T-helper 1 cell (primary cell): ENCODE measurements around the gene ZNF655.

Experiments used
- DNase-seq, 5 donors: peaks; one replicate each; pipeline ENCODE4 v3.0.0-alpha.2; 2012 to 2020

Gene ZNF655

DNA sequence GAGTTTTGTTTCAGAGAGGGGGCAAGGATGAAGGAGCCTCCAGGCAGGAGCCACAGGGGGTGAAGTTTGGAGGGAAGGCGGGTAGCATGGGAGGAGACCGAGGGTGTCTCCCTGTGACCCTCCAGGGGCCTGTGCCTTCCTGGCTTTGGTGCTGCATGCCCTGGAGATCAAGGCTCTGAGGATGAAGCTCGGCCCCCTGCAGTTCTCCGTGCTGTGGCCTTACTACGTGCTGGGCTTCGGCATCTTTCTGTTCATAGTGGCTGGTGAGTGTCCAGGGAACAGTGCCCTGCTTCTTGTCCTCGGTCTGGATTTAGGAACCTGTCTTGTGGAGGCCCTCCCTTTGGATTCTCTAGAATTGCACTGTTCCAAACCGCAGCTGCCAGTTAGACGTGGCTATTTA is 49.1 kb downstream of the ZNF655 start:
- no peak for DNase-seq

DNA sequence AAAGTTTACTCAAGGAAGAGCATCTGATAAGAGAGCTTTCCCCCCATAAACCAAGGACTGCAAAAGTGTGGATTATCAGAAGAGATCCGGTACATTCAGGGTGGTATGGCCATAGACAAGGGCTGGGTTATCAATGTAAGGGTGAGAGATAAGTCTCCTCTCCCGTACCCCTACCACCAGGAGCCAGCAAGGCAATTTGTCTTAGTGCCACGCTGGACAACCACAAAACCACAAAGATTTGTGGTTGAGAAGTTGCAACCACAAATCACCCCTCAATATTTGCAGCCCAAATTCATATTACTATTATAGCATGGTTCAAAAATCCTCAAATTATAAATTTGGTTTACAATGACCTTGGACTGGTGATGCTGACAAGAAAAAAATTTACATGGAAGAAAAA is 56.1 kb downstream of the ZNF655 start:
- no peak for DNase-seq

DNA sequence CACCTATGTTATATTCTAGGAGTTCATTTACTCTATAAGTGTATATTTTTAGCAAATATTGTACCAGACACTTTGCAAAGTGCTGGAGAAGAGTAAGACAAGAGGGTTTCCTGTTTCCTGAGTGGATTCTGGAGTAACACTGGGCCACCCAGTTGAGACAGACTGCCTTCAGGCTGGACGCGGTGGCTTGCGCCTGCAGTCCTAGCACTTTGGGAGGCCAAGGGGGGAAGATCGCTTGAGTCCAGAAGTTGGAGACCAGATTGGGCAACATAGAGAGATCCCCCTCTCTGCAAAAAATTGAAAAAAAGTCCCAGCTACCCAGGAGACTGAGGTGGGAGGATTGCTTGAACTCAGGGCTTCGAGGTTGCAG is 57.5 kb downstream of the ZNF655 start:
- DNase-seq: no peak

DNA sequence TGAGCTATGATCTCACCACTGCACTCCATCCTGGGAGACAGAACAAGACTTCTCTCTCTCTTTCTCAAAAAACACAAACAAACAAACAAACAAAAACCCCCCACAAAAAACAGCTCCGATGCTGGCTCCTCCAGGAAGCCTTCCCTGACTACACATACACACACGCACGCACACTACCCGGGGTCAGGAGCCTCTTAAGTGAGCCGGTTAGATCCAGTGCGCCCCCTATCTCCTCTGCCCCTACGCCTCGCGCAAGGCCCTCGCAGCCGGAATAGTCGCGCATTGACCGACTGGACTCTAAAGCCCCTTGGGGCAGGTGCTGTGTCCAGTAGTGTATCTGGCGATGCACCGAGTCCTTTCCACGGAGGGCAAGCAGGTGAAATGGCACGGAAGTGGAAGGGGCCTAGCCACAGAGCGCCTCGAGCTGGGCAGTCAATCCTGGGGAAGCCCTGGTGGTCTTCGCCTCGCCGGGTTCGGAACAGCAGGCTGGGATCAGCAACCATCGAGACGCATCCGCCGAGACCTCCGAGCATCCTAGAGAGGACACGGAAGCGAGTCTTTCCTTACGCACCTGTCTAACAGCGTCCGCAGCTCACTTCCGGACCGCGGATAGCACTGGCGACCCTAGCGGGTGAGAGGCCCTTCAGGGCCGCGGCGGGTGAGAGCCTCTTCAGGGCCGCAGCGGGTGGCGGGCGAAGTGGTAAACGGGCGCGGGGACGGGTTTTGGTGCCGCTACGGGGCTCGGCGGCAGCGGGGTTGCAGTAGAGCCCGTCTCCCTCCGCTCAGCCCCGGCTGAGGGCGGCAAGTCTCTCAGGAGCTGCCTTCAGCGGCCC is 58.1 kb downstream of the ZNF655 start, which contains the start of gene ZSCAN25:
Gene ZSCAN25, plus strand, starts transcription at position 588 of the 833 bp plus-strand sequence. CDS start 2,661 bp downstream, outside the sequence.
- peak; percentile 66 to 92 (median 74) for DNase-seq

DNA sequence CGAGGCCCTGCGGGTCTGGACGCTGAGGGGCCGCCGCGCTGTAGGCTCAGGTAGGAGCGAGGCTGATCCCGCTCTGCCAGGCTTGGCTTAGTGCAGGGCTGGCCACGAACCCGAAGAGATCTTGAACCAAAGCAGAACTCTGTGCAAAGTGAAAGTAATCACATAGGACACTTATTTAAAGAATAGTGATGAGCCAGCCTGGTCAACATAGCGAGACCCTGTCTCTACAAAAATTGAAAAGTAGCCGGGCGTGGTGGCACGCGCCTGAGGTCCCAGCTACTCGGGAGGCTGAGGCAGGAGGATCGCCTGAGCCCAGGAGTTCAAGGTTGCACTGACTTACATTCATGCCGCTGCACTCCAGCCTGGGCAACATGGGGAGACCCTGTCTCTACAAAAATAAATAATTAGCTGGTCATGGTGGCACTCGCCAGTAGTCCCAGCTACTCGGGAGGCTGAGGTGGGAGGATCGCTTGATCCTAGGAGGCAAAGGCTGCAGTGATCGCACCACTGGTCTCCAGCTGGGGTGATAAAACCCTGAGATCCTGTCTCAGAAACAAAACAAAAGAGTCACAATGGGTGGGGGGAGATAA is 58.8 kb downstream of the ZNF655 start:
- DNase-seq: no peak

DNA sequence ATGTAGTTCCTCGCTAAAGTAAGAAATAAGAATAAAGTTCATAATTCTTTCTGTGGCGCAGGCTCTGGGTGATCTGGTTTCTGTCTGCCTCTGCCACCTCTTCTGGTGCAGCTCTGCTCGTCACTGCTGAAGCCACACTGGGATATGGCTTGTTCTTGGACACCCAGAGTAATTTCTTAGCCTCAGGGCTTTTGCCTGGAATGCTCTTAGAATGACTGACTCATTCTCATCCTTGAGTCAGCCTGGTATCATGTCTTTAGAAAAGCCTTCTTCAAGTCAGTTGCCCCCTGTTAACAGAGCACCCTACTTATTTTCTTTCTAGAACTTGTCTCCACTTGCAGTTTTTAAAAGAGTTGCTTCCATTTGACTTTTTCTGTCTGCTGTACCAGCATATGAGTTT is 60.3 kb downstream of the ZNF655 start:
- no peak for DNase-seq

DNA sequence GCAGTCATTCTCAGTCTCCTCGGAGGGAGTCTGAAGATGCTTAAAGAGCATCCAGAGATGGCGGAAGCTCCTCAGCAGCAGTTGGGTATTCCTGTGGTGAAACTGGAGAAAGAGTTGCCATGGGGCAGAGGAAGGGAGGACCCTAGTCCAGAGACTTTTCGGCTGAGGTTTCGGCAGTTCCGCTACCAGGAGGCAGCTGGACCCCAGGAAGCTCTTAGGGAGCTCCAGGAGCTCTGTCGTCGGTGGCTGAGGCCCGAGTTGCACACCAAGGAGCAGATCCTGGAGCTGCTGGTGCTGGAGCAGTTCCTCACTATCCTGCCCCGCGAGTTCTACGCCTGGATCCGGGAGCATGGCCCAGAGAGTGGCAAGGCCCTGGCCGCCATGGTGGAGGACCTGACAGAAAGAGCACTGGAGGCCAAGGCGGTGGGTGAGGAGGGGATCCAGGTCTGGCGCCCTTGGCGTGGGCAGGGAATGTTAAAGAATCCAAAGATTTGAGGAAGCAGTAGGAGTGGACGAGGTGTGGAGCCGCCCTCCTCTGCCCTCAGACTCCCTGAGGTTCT is 61.2 kb downstream of the ZNF655 start:
- DNase-seq: no peak

DNA sequence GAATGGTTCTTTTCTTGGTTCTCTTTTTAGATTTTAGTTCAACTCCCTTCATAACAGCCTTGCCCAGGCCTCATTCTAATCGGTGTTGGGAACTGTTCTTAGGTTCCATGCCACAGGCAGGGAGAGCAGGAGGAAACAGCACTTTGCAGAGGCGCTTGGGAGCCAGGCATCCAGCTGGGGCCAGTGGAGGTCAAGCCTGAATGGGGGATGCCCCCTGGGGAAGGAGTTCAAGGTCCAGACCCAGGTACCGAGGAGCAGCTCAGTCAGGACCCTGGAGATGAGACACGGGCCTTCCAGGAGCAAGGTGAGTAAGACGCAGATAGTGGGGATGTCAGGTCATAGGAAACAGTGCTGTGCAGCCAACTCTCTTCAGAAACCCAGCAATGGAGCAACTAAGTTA is 62.8 kb downstream of the ZNF655 start:
- DNase-seq: no peak

DNA sequence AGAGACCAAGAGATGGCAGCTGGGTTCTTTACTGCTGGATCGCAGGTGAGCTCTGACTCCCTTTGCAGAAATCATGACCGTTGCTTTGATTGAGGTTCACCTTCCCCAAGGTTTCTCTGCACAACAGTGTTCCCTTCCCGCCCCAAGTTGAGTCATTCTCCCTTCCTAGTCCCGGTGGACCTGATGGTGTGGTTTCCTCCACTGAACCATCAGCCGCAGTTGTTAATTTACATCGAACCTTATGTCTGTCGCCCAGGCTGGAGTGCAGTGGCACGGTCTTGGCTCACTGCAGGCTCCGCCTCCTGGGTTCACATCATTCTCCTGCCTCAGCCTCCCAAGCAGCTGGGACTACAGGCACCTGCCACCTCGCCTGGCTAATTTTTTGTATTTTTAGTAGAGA is 64.2 kb downstream of the ZNF655 start:
- DNase-seq: no peak

DNA sequence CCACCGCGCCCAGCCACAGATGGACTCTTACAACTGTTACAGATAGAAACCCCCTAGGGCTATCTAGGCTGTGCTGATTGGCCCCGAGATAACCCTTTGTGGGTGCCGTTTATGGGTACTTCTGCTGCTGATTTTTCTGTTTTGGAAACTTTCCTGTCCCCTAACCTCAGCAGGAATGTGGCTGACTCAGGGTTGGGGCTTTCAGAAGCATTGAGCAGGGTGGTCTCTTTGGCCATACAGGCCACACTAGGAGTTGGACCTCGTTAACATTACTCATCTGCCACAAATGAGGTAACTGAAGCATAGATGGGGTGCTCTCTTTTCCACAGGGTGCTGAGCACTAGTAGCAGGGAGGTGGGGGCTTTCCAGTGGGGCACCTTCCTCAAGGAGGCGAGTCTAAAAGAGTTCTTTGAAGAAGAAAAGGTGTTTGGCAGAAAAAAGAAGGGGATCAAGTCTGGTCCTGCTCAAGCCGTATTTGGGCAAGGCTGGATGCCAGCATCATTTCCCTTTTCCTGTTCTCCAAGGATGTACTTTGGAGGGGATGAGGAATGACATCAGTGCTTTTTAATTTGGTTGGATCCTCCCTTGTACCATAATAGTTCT is 64.8 kb downstream of the ZNF655 start:
- no peak for DNase-seq

DNA sequence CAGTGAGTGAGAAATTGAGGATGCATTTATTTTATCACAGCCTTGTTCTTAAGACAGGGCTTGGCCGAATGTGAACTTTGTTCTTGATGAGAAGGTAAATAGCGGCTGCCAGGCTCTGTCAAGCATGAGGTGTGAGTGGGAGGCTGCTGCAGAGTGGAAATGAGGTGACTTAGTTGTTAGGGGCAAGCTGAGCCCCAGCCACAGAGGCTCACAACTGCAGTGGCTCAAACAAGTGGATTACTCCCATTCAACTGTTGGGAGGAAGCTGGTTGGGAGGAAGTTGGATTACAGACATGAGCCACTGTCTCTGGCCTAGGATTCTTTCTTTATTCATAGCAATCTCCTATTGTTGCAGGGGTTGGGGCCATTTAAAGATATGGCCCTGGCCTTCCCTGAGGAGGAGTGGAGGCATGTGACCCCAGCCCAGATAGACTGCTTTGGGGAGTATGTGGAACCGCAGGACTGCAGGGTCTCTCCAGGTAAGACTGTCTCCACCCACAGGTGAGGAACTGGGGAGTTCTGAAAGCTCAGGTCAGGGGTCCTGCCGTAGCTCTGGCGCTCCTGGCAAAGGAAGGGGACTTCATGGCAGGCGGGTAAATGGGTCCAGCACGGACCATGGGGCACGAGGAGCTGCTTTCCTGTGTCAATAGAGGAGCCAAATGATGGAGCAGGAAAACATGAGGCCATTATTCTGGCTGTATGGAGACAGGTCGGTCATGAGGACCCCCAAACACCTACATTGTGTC is 65.4 kb downstream of the ZNF655 start:
- peak in 1 of 5 donors; percentile 18 for DNase-seq

DNA sequence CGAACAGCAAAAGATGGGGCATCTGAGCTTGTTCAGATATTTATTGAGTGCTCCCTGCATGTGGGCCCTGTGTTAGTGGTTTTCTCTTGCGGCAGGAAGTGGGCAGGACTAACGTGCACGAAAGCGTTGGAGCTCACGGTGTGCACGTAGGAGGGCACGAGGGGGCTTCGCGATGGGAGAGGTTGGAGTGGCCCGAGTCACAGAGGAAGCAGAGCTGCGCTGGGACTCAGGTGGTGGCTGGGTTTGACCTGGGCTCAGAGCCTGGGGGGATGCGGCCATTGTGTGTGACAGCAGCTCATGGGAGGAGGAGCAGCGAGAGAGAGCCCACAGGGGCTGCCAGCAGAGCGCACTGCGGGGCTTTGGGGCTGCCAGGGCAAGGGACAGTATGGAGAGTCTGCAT is 66.0 kb downstream of the ZNF655 start:
- peak; percentile 33 to 83 (median 52) for DNase-seq

DNA sequence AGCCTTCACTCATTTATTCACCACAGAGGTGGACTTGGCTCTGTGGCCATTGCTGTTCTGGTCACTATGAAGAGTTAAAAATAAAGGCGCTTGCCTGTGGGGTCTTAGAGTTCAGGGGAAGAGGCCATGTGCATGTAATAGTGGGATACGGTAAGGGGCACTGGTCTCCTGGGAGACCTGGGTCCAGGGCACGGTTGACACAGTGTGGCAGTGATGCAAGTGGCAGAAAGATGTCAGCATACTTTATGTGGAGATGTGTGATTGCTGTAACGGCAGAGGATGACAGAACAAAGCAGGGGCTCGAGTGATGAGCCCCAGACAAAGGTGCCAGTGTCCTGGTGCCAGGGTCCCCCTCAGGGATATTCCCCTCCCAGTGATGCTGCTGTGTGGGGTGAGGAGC is 66.9 kb downstream of the ZNF655 start:
- DNase-seq: no peak

DNA sequence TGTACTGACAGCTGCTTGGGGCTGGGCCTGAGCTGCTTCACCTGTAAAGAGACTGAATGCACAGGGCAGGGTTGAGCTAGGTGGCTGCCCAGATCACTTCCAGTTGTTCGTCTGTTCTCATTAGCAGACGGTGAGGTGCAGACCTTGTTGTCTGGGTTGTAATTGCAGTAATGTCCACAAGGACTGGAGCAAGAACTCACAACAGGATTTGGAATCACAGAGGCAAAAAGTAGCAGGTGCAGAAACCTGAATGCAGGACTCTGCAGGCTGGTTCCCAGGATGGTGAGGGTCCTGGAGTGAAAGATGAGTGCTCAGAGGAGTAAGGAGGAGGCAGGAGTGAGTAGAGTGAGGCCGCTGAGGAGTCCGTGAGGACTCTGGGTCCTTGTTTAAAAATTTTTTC is 67.5 kb downstream of the ZNF655 start:
- DNase-seq: no peak
